B cell (primary cell): ENCODE results near the gene PCDH1. TPM values are rescaled to one million over a fixed set of nuclear protein-coding genes. Genes with fewer than 3 reads are reported as not detected.

Experiments used
- ATAC-seq: fragments of 200-7000 bp; cut with Tn5 transposase; one replicate; pipeline ENCODE4 v1.10.0; 2021; ENCODE audit warnings: low read depth, mild to moderate bottlenecking, moderate number of reproducible peaks, moderate library complexity
- CTCF ChIA-PET: fragments of 350-600 bp; sonication (Branson Sonifier 250); formaldehyde crosslinking; loops from one replicate; lab custom pipeline; 2021; ENCODE audit warnings: antibody characterized with exemption, inconsistent platforms; lab: Charles Lee
- POLR2A ChIA-PET: fragments of 350-600 bp; sonication (Branson Sonifier 250); formaldehyde crosslinking; loops from one replicate; lab custom pipeline; 2021; ENCODE audit warnings: antibody characterized with exemption; lab: Charles Lee
- DNase-seq: peaks from one replicate; pipeline ENCODE4 v3.0.0; 2013
- H2AFZ ChIP-seq: 2 replicates; pipeline ENCODE4 v1.6.1; 2012; ENCODE audit warnings: mild to moderate bottlenecking, low read depth, low read length; ENCODE audit not compliant: insufficient read depth, poor library complexity, severe bottlenecking
- H3K27ac ChIP-seq, 2 donors: 1 replicate in 1 of 2; 2 replicates in 1 of 2; pipeline ENCODE4 v1.5.1; 2012 to 2013; ENCODE audit warnings: low read length in 2 of 2, mild to moderate bottlenecking in 2 of 2, moderate library complexity in 1 of 2
- H3K27me3 ChIP-seq, 4 experiments: fragments of 200-600 bp in 1 of 4; sonication (generic) in 1 of 4; replicated peaks in 1 of 4; 1 replicate in 2 of 4; 2 replicates in 2 of 4; pipeline versions ENCODE4 v1.6.1 to v1.7.0; 2013 to 2016; ENCODE audit warnings: low read length in 3 of 4, mild to moderate bottlenecking in 2 of 4, mixed read lengths in 1 of 4, moderate library complexity in 1 of 4; ENCODE audit not compliant: insufficient read depth in 4 of 4, control insufficient read depth in 3 of 4; ENCODE audit errors: control extremely low read depth in 1 of 4
- H3K36me3 ChIP-seq, 2 experiments: replicated peaks in 1 of 2; 1 replicate in 1 of 2; 2 replicates in 1 of 2; pipeline versions ENCODE4 v1.6.1 to v1.7.1; 2013; ENCODE audit warnings: low read length in 1 of 2; ENCODE audit not compliant: insufficient read depth in 2 of 2, control insufficient read depth in 1 of 2; ENCODE audit errors: control extremely low read depth in 1 of 2, extremely low read depth in 1 of 2
- H3K4me1 ChIP-seq, 2 donors: fragments of 200-600 bp in 1 of 2; sonication (generic) in 1 of 2; 1 replicate in 1 of 2; 2 replicates in 1 of 2; pipeline versions ENCODE4 v1.5.1 to v1.6.1; 2013 to 2017; ENCODE audit warnings: low read length in 2 of 2; ENCODE audit not compliant: control insufficient read depth in 2 of 2, insufficient read depth in 2 of 2
- H3K4me2 ChIP-seq: replicated peaks from 2 replicates; pipeline ENCODE3; 2012; ENCODE audit warnings: mild to moderate bottlenecking, low read depth, low read length; ENCODE audit not compliant: poor library complexity, severe bottlenecking
- H3K4me3 ChIP-seq, 5 experiments: fragments of 200-600 bp in 1 of 5; sonication (generic) in 1 of 5; 1 replicate in 3 of 5; 2 replicates in 2 of 5; pipeline versions ENCODE4 v1.5.1 to v1.7.0; 2011 to 2016; ENCODE audit warnings: low read length in 4 of 5, mild to moderate bottlenecking in 4 of 5, low read depth in 2 of 5, control low read depth in 1 of 5, moderate library complexity in 1 of 5; ENCODE audit not compliant: insufficient read depth in 1 of 5; ENCODE audit errors: control extremely low read depth in 1 of 5, extremely low read depth in 1 of 5
- H3K79me2 ChIP-seq: fragments of 200-600 bp; sonication (generic); one replicate; pipeline ENCODE4 v1.6.0; 2016; ENCODE audit warnings: low read length; ENCODE audit not compliant: control insufficient read depth, insufficient read depth
- H3K9ac ChIP-seq: fragments of 200-600 bp; sonication (generic); 2 replicates; pipeline ENCODE4 v1.6.1; 2017; ENCODE audit warnings: mild to moderate bottlenecking, low read length, moderate library complexity
- H3K9me3 ChIP-seq, 3 donors: one replicate each; pipeline versions ENCODE4 v1.6.1 to v1.7.1; 2013; ENCODE audit warnings: low read length in 2 of 3; ENCODE audit not compliant: control insufficient read depth in 2 of 3, insufficient read depth in 1 of 3; ENCODE audit errors: control extremely low read depth in 1 of 3
- H4K20me1 ChIP-seq: 2 replicates; pipeline ENCODE4 v1.6.0; 2012; ENCODE audit warnings: mild to moderate bottlenecking, low read length; ENCODE audit not compliant: insufficient read depth, control insufficient read depth, poor library complexity, severe bottlenecking
- H3K27ac Mint-ChIP-seq: one replicate; pipeline ENCODE4 v1.8.0; 2021; ENCODE audit warnings: mixed read lengths
- H3K27me3 Mint-ChIP-seq: one replicate; pipeline ENCODE4 v1.8.0; 2021; ENCODE audit warnings: mixed read lengths
- H3K4me1 Mint-ChIP-seq: one replicate; pipeline ENCODE4 v1.8.0; 2021; ENCODE audit warnings: mixed read lengths
- H3K4me3 Mint-ChIP-seq: one replicate; pipeline ENCODE4 v1.8.0; 2021; ENCODE audit warnings: mixed read lengths
- H3K9me3 Mint-ChIP-seq: one replicate; pipeline ENCODE4 v1.8.0; 2022; ENCODE audit warnings: mixed read lengths; ENCODE audit not compliant: insufficient read depth
- CTCF ChIP-seq: fragments of 200-600 bp; IDR thresholded peaks from one replicate; pipeline ENCODE4 v1.8.0; 2022; ENCODE audit warnings: antibody characterized with exemption, mild to moderate bottlenecking
- EZH2 ChIP-seq: IDR thresholded peaks from 2 replicates; pipeline ENCODE4 v1.6.1; 2012; ENCODE audit warnings: borderline replicate concordance, low read depth, mild to moderate bottlenecking, moderate library complexity, low read length; ENCODE audit not compliant: insufficient read depth, poor library complexity, severe bottlenecking
- whole genome bisulfite sequencing: methylation state at CpG from one replicate; pipeline ENCODE4 v1.1.5; 2013; ENCODE audit warnings: missing lambda C conversion rate; ENCODE audit not compliant: insufficient coverage; 5-methylcytosine and 5-hydroxymethylcytosine counted together
- intact Hi-C: fragments of 100-400 bp; cut with micrococcal nuclease; formaldehyde crosslinking; loops from one replicate; pipeline ENCODE4 v1.10.0; 2022
- polyA plus RNA-seq: library from polyadenylated mRNA; depleted of rRNA; stranded (reverse); fragments of >200 nt; gene quantifications from 2 replicates; pipeline ENCODE4 v1.2.3, GENCODE V29; 2012
- total RNA-seq, 2 donors: library from RNA; stranded (reverse); fragments of 120-200 nt in 1 of 2; gene quantifications; 1 replicate in 1 of 2; 2 replicates in 1 of 2; pipeline versions ENCODE4 v1.2.3 to v1.2.4, GENCODE V29; 2013 to 2022

The PCDH1 gene
- total and polyA plus RNA-seq, 2 donors (not counting 1 experiment from before 2014, with no cell fraction given), result 0.06 TPM; not detected in 1

GRCh38 chr5:141868541-141868940 is 9.7 kb downstream of the PCDH1 start:
- Histone ChIP-seq H3K79me2 (no peaks in the 10 kb centered on the region), H3K36me3 (no peaks in the 10 kb centered on the region), H3K27me3 (peaks cover 0 to 26% (median 4%) of the 10 kb centered on the region in 4 experiments), H3K9me3 (no peaks in the 10 kb centered on the region), H3K27ac (no peak overlapping the region), H3K4me1 (no peaks in the 10 kb centered on the region), H3K9ac (no peak overlapping the region), H3K4me3 (no peak overlapping the region), H4K20me1 (no peaks in the 10 kb centered on the region), H2AFZ (no peak overlapping the region), H3K4me2 (no peak overlapping the region)
- peaks cover 47% of the 10 kb centered on the region for H3K27me3 Mint-ChIP-seq
- no peak overlapping the region for H3K27ac Mint-ChIP-seq
- 94% methylated on average over 16 of the region's 16 CpGs for WGBS
- TF ChIP-seq EZH2 (no peak), CTCF (no peak)
- ChIA-PET POLR2A (no interaction called here), CTCF (interaction anchor here (2.3 kb wide), 1 partner anchor 11 kb away, joined by 6 read pairs; no protein-coding TSS in a partner anchor)
- no peaks in the 10 kb centered on the region for H3K9me3 Mint-ChIP-seq
- no peak overlapping the region for H3K4me3 Mint-ChIP-seq
- intact Hi-C loops, result no loop called here
- no peaks in the 10 kb centered on the region for H3K4me1 Mint-ChIP-seq
- ATAC-seq (no peak), DNase-seq (no peak)

GRCh38 chr5:141867651-141868050 is 10.6 kb downstream of the PCDH1 start:
- no peak overlapping the region for H2AFZ ChIP-seq
- Mint-ChIP-seq H3K27me3 (peaks cover 44% of the 10 kb centered on the region), H3K27ac (no peak overlapping the region), H3K9me3 (no peaks in the 10 kb centered on the region), H3K4me1 (no peaks in the 10 kb centered on the region), H3K4me3 (no peak overlapping the region)
- ChIA-PET CTCF (interaction anchor here (2.3 kb wide), 1 partner anchor 11 kb away, joined by 6 read pairs; no protein-coding TSS in a partner anchor), POLR2A (interaction anchor here (0.7 kb wide), 1 partner anchor 55 kb away, joined by 4 read pairs; no protein-coding TSS in a partner anchor)
- peaks cover 0 to 25% (median 4%) of the 10 kb centered on the region in 4 experiments for H3K27me3 ChIP-seq
- no peaks in the 10 kb centered on the region for H3K79me2 ChIP-seq
- H3K36me3 ChIP-seq, result no peaks in the 10 kb centered on the region
- H4K20me1 ChIP-seq, result no peaks in the 10 kb centered on the region
- H3K4me1 ChIP-seq, result no peaks in the 10 kb centered on the region
- 40% methylated on average over 1 of the region's 4 CpGs for WGBS
- DNase-seq (no peak), ATAC-seq (no peak)
- H3K9ac ChIP-seq, result no peak overlapping the region
- no peak overlapping the region for H3K27ac ChIP-seq
- TF ChIP-seq CTCF (no peak), EZH2 (no peak)
- H3K4me2 ChIP-seq, result no peak overlapping the region
- H3K4me3 ChIP-seq, result no peak overlapping the region
- intact Hi-C loops, result no loop called here
- no peaks in the 10 kb centered on the region for H3K9me3 ChIP-seq
